HG03571 (cell line): ENCODE data around the gene CELSR1.
"Not testable (repeated sequence)": the region's sequence is repeated elsewhere in the genome, so short reads cannot be mapped to it uniquely, and the experiment has no call there.

ENCODE experiments used
- ATAC-seq: cut with Tn5 transposase; IDR thresholded peaks from one replicate; pipeline ENCODE4 v1.9.1; 2021; ENCODE audit not compliant: unreplicated experiment

The CELSR1 gene

DNA sequence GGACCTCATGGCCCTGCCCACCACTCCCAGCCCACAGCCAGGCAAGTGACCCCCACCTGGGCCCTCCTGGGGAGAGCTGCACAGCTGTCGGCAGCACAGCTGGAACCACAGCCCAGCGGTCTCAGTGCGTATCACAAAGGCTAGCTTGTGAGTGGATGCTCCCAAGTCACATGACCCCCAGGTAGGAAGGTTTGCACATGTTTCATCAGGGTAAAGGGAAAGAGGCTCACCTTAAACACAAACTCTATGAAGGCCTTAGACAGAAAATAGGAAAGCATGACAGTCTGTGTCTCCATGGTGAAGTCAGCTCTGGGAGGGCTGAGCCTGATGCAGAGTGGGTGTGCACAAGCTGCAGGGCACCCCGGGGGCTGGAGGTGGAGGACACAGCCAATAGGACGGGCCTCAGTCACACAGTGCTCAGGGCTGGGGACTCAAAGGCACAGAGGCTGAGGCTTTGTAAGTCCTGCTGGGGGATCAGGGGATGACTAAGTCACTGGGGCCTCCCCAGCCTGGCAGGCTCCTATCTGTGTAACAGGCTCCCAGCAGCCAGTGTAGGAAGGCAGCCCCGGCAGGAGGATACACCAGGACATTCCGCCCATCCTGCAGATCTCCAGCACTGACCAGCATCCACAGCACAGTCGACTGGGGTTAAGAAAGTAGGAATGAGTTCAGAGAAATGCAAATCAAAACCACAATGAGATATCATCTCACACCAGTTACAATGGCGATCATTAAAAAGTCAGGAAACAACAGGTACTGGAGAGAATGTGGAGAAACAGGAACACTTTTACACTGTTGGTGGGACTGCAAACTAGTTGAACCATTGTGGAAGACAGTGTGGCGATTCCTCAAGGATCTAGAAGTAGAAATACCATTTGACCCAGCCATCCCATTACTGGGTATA, 22.0 kb downstream of the CELSR1 start:
- ATAC-seq = no peak

DNA sequence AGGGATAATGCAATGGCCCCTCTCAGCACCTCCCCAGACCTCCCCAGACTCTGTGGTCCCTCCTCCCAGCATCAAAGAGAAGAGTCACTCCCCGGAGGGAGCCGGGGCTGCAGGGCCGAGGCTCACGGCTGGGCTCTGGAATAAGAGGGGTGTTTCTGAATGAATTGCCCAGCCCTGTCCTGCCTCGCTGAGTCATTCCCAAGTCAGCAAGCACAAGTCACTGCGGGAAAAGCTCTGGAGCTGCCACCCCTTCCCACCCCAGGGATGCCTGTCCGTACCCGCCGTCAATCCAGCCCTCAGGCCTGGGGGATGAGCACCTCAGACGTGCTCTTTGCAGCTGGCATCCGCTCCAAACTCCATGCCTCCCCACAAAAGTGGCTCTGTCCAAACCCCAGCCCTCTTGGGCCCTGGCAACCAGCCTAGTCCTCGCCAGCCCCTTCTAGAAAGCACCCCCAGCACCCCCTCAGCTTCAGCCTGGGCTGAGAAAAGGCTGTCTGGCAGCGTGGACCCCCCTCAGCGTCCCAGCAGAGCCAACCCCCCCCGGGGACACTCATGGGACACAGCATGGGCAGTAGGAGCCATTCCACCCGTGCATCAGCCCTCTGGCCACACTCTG, 22.7 kb downstream of the CELSR1 start:
- ATAC-seq = no peak

DNA sequence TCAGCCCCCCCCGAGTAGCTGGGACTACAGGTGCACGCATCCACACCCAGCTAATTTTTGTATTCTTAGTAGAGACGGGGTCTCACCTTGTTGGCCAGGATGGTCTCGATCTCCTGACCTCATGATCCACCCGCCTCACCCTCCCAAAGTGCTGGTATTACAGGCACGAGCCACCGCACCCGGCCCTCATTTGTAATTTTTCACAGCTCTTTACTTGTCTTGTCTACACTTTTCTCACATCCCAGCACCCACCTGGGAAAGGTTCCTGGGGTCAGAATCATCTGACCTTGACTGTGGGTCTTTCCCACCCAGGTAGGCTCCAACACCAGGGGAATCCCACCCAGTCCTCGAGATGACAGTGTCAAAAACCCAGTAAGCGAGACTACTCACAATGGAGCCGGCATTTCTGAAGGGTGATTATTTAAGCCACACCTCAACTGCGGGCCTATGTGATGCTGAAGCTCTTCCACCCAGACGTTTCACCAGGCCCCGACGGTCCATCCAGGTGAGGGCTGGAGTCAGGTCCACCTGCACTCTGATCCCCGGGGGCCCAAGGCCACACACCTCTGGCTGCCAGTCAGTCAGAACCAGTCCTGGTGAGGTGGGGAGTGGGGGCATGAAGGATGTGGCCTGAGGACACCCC, 23.4 kb downstream of the CELSR1 start:
- ATAC-seq = no peak

DNA sequence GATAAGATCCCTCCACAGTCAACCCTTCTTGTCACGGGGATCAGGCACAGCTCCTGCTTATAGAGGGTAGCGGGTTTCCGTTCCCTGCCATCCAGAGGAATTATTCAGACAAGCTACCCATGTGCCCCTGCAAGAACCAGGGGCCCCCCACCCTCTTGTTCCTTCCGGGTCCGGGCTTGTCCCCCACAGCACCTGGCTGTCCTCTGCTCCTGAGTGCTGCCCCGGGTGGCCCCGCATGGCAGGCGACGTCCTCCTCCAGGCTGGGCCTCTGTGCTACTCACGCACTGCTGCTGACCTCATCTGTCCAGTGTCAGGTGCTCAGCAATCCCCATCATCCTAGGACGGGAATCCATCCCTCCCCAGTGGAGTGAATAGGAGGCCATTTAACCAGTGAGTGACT, 24.7 kb downstream of the CELSR1 start:
- no peak for ATAC-seq

DNA sequence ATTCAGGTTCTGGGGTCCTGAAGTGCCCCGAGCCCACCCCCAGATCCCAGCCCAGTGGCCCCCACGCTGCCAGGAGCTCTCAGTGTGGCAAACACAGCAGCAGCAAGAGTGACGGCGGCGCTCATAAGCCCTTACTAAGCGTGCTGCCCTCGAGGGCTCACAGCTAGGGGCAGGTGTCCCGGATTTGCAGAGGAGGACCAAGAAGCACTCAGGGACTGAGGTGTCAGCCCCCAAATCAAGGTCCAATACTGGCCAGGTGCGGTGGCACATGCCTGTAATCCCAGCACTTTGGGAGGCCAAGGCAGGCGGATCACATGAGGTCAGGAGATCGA, 25.4 kb downstream of the CELSR1 start:
- no peak for ATAC-seq

DNA sequence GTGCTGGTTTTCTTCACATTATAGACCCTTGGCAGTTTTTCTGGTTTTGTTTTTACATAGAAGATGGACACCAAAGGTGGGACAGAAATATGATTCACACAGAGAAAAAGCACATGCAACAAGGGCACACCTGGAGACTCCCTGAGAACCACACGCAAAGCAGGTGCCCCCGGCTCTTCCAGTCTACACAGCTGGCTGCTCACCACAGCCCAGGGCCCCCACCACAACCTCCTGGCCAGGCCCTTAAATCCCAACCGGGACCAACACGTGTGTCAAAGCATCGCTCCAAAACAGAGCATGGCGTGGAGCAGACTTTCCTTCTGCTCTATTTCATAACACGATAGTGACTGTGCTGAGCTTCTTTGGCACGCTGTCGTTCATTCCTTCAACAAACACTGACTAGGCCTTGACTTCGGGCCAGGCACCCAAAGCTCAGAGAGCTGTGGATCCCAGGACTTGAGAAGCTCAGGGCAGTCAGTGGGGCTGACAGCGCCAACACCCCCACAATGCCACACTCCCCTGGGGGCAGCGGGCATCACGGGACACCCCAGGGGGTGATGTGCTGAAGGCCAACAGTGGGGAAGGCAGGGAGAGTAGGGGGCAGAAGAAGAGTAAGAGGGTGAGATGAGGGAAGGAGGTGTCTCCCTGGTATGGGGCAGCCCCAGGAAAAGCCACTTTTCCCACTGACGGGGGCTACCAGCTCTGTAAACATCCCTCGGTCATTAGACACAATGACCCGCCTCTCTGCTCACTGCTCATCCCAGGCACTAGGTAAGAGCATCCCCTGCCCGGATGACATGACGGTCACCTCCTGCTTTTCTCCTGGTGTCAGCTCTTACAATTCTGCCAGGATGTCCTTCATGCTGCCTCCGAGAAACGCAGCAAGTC, 26.0 kb downstream of the CELSR1 start:
- ATAC-seq = no peak

DNA sequence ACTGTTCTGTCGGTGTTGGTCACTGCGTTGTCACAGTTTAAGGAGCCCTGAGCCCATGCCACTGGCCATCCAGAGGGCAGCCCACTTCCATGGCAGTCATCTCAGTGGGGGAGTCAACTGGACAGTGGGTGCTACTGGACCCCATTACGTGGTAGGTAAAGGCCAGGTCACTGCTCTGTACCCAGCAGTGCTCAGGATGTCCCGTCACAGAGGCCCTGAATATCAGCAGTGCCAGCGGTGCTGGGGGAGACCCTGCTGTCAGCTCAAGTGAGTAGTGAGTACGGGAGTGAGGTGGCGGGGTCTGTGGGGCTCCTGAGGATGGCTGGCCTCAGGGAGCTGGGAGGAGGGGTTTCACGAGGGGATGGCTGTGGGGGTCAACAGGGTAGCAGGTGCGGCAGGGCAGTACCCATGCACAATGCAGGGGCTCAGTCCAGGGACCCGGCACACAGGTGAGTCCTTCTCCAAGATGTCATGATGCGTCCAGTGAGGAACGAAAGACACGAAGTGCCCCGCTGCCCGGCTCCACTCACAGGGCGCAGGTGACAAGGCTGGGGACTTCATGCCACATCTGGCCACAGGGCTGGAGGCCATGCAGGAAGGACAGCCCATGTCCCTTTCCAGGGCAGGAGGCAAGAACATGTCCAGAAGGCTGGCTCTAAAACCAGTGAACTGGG, 27.9 kb downstream of the CELSR1 start:
- no peak for ATAC-seq

DNA sequence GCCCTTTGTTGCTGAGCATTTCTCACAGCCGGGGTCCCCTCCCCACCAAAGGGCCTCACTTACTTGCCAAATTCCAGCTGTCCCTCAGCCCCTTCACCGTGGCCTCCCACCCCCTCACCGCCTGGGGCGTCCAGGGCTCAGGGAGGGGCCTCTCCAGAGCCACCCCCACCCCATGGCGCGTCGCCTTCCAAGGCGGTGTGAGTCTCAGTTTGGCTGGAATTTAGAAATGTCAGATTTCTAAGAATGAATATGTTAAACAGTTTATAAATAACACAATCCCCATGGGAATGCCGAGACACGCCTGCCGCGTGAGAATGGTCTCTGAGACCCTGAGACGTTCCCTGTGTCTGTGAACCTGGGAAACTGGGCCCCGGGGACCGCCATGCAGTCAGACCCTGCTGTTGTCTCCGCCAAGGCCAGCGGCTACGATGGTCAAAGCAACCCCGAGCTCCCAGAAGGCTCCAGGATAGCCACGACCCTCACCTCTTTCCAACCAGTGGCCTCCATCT, 28.9 kb downstream of the CELSR1 start:
- no peak for ATAC-seq

DNA sequence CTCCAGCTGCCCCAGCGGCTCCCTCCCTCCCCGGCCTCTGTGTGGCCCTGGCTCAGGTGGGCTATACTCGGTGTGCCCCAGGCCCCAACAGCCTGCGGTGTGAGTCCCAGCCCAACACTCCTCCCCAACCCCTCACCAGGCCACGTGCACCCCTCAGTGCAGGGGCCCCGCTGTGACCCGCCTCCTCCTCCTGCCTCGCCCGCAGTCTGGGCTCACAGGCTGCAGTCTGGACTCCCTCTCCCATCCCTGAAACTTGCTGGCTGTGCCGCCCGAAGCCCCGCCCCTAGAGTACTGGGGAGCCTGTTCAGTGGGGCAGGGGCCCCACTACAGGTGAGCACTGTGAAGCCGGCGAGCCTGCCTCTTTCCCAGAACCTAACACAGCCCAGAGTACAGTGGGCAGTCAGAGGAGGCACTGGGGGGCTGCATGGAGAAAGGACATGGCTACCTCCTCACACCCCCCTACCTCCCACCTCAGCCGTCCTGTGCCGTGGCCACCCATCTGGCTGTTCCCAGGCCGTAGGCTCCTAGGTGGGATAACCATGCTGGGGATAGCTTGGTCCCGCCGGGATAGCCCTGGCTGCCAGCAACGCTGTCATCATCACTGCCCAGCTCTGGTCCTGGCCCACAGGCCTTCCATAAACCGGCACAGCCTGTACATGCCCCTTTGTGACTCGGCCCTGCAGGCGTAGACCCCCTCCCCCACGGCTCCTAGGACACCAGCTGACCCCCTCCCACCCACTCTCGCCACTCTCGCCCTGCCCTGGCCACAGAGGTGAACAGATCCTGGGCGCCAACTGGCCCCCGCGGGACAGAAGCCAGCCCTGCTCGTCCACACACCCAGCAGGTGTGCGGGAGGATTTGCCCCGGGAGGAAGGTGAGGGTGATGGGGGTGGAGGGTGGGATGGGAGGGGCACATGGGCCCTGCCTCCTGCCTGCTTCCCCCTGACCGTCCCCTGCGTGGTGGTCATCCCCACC, 29.7 kb downstream of the CELSR1 start:
- ATAC-seq = no peak

DNA sequence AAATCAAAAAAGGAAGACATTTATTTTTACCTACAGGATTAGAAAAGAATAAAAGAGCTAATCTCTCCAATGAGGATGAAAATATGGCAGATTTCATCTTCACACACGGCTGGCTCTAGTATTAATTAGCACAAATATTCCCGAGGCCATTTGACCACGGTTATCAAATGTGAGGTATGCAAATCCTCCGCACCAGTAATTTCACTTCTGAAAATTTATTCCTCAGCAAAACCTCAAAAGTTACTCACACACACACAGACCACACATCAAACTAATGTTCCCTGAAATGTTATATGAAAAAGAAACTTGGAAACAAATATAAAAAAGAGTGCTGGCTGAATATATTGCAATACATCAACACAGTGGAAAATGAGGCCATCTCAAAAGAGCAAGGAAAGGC, 32.8 kb downstream of the CELSR1 start:
- no peak for ATAC-seq

DNA sequence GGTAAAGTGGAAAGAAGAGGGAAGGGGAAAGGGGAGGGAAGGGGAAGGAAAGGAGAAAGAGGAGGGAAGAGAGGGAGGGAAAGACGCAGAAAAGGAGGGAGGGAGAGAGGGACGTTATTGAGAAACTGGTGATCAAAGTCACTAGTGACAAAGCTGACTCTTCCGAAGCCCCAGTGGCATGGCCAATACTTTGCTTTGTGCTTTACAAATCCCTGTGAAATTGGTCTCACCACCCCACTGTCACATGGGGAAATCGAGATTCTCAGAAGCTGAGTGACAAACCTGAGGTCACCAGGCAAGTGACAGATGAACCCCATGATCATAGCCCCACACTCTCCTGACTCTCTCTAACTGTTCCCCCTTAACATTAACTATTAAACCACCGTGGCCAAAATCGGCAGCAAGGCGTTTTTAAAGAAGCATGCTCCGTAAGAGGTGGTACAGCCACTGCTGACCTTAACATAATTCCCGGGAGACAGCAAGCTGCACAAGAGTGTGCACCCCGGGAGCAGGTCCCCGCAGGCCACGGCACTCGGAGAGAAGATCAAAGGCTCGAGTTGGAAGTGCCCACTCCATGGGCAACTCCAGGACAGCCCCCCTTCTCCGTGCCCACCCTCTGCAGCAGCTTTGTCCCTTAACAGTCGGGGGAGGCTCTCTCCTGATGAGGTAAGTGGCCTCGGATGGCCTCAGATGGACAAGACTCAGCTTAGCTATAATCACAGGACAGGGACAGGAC, 34.8 kb downstream of the CELSR1 start:
- ATAC-seq = no peak

DNA sequence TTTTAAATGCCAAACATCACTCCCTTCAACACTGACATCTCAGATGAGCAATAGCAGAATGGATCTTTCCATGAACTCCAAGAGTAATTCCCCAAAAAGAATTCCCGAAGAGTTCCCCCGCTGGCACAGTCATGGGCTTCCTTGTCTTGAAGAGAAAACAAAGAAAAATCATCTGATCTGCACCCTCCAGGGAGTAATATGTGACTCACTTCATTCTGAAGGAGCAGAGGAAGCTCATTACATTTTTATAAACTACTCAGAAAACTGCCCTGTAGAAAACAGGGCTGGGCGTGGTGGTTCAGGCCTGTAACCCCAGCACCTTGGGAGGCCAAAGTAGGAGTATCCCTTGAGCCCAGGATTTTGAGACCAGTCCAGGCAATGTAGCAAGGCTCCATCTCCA, 35.7 kb downstream of the CELSR1 start:
- no peak for ATAC-seq

DNA sequence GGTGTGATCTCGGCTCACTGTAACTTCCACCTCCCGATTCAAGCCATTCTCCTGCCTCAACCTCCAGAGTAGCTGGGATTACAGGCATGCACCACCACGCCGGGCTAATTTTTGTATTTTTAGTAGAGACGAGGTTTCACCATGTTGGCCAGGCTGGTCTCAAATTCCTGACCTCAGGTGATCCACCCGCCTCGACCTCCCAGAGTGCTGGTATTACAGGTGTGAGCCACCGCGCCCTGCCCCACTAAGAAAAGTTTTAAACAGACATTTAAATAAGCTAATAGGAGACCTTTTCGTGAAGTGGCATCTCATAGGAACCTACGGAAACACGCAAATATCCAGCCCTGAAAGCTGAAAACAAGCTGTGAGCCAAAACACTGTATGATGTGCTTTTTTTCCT, 36.2 kb downstream of the CELSR1 start:
- ATAC-seq = not testable (repeated sequence)

DNA sequence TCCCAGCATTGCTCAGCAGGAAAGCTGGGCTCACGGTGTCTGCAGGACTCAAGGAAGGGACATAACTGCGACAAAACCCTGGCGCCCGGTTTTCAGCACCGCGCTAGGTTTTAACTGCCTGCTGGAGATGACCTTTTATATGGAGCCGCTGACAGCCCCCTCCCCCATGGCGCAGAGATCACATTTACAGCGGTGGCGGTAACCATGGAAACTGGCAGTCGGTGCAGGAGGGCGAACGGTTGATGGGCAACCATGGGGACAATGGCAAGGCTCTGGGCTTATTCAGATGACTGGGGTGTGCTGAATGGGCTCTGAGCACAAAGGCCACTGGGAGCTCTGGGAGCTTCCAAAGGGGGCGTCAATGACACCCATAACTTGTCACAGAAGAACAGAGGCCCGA, 37.2 kb downstream of the CELSR1 start:
- no peak for ATAC-seq

DNA sequence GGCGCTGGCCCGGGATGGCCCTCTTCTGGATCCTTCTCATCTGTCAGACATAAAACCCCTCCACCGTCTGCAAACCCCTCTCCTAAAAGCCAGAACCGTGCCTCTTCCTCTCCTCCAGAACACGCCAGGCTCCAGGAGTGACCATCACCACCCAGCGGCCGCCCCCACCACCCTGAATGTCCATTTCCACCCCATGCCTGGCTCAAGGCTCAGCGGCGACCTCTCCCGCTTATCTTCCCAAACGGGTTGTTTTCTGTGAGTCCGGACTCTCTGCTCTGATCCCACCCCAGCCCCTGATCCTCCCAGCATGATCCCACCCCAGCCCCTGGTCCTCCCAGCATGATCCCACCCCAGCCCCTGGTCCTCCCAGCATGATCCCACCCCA, 37.6 kb downstream of the CELSR1 start:
- ATAC-seq = no peak

DNA sequence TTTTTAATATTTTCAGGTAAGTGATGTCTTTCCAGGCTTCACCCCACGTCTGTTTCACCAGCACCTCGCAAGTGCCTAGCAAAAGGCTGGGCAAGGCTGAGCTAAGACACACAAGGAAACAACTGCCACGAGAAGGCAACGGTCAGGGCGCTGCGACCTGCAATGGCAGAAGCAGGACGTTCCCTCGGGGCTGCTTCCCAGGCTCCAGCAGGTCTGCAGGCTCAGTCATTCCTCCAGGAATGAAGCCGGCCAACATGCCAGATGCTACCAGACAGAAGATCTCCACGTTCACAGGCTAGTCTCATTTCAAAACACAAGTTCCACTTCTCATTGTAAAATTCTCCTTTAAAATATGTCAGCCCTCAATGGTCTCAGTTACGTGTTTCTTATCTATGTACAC, 45.5 kb downstream of the CELSR1 start:
- ATAC-seq = no peak

DNA sequence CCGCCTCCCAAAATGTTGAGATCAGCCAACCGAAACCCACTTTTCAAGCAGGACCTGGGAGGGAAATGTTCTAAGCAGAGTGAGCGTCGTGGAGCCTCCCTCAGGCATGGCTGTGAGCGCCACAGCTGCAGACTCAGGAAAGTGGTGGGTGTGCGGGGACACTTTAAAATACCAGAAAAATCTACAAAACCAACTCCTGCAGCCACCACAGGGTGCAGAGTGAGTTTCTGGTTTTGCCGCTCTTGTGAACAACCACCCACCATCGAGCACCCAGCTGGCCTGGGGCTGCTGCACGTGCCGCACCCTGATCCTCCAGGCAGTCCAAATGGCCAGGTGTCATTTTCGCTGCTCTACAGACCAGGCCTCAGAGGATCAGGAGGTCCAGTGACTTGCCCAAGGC, 46.9 kb downstream of the CELSR1 start:
- no peak for ATAC-seq

DNA sequence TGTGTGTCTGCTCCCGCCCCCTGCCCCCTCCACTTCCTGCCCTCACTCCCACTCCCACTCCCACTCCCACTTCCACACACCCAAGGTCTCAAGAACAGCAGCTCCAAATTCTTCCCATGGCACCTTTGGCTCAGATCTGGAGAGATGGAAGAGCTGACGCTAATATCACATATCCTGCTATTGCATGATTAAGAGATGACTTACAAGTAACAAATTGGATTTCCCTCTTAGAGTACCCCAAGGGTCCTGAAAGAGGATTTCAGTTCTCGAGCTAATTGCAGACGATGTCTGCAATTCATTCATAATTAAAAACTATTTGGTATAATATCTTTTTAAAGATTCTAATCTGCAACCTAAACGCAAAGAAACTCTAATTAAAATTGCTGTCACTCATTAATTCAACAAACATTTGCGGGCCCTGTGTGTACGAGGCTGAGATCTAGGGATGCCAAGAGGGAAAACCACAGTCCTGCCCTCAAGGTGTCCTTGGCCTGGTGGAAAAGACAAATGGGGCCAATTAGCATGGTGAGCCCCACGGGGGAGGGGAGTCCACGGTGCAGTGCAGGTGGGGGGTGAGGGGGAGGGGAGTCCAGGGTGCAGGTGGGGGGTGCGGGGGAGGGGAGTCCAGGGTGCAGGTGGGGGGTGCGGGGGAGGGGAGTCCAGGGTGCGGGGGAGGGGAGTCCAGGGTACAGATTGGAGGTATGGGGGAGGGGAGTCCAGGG, 50.3 kb downstream of the CELSR1 start:
- no peak for ATAC-seq
